ENCODE measurements around the gene SETD5.

Gene SETD5

GRCh38 chr3:9514306-9514705 lies 116.9 kb downstream of the SETD5 start:
- no peak for DNase-seq (ENCODE audit: low spot score)

GRCh38 chr3:9514956-9515355 lies 117.5 kb downstream of the SETD5 start:
- DNase-seq (ENCODE audit: low spot score) = no peak

- DNase-seq (ENCODE audit: low spot score) = no peak
These were observed 127.7 kb downstream of the SETD5 start for GRCh38 chr3:9525078-9525477.
